Activated CD4-positive, alpha-beta T cell treated with anti-CD3 and anti-CD28 coated beads, Interleukin-2, amount 10 ng/mL, durations not matched to agents 7 days and 5 days (primary cell): ENCODE measurements around the gene MRPS2. TPM values are rescaled to one million over a fixed set of nuclear protein-coding genes. Genes with fewer than 3 reads are reported as not detected.
"Not testable (repeated sequence)": the region's sequence is repeated elsewhere in the genome, so short reads cannot be mapped to it uniquely, and the experiment has no call there.

Source experiments
- CTCF ChIA-PET: fragments of 350-600 bp; sonication (Branson Sonifier 250); formaldehyde crosslinking; loops from one replicate; lab custom pipeline; 2021; ENCODE audit warnings: antibody characterized with exemption; lab: Charles Lee
- POLR2A ChIA-PET: fragments of 350-600 bp; sonication (Branson Sonifier 250); formaldehyde crosslinking; loops from one replicate; lab custom pipeline; 2021; ENCODE audit warnings: antibody characterized with exemption; lab: Charles Lee
- DNase-seq: peaks from one replicate; pipeline ENCODE4 v3.0.0-alpha.2; 2020
- H3K27ac Mint-ChIP-seq: one replicate; pipeline ENCODE4 v1.8.0; 2021; ENCODE audit warnings: mild to moderate bottlenecking, moderate library complexity, mixed read lengths
- H3K27me3 Mint-ChIP-seq: one replicate; pipeline ENCODE4 v1.8.0; 2021; ENCODE audit warnings: mixed read lengths
- H3K36me3 Mint-ChIP-seq: one replicate; pipeline ENCODE4 v1.8.0; 2021; ENCODE audit warnings: low read depth, mixed read lengths
- H3K4me1 Mint-ChIP-seq: one replicate; pipeline ENCODE4 v1.8.0; 2021; ENCODE audit warnings: mixed read lengths
- H3K4me3 Mint-ChIP-seq: one replicate; pipeline ENCODE4 v1.8.0; 2021; ENCODE audit warnings: mild to moderate bottlenecking, moderate library complexity, mixed read lengths
- H3K9me3 Mint-ChIP-seq: one replicate; pipeline ENCODE4 v1.8.0; 2021; ENCODE audit warnings: mixed read lengths
- total RNA-seq, 2 experiments: library from RNA; stranded (reverse); gene quantifications; one replicate each; pipeline ENCODE4 v1.2.3, GENCODE V29; 2021

Gene MRPS2
- total RNA-seq, 2 experiments from 2014 or later: 28.0 to 31.2 TPM

GRCh38 chr9:135545646-135546176, 45.2 kb downstream of the MRPS2 start, which contains the start of gene OBP2A:
Gene OBP2A, plus strand, starts transcription at chr9:135546126. Its CDS starts 55 bp downstream, at chr9:135546181.
- not testable (repeated sequence) for H3K9me3 Mint-ChIP-seq, H3K36me3 Mint-ChIP-seq

GRCh38 chr9:135546792-135547617, 46.5 kb downstream of the MRPS2 start:
- POLR2A ChIA-PET, CTCF ChIA-PET, H3K36me3 Mint-ChIP-seq, H3K4me3 Mint-ChIP-seq, H3K4me1 Mint-ChIP-seq, H3K27me3 Mint-ChIP-seq, H3K27ac Mint-ChIP-seq, H3K9me3 Mint-ChIP-seq, DNase-seq: not testable (repeated sequence)

More at GRCh38 chr9:135545646-135546176, 45.2 kb downstream of the MRPS2 start, which contains the start of gene OBP2A:
- H3K4me3 Mint-ChIP-seq, H3K27ac Mint-ChIP-seq, CTCF ChIA-PET, H3K4me1 Mint-ChIP-seq, H3K27me3 Mint-ChIP-seq, POLR2A ChIA-PET, DNase-seq: not testable (repeated sequence)

- DNase-seq: no peak
- Mint-ChIP-seq H3K27me3 (peaks cover 6% of the 10 kb centered on the region), H3K36me3 (no peaks in the 10 kb centered on the region), H3K4me3 (no peak overlapping the region), H3K4me1 (no peaks in the 10 kb centered on the region), H3K27ac (no peak overlapping the region), H3K9me3 (no peaks in the 10 kb centered on the region)
- CTCF ChIA-PET: no interaction called here
- POLR2A ChIA-PET: no interaction called here
Observed at GRCh38 chr9:135547756-135548736, 47.6 kb downstream of the MRPS2 start.

- H3K27me3 Mint-ChIP-seq, CTCF ChIA-PET, H3K4me1 Mint-ChIP-seq, DNase-seq, H3K27ac Mint-ChIP-seq, H3K9me3 Mint-ChIP-seq, H3K36me3 Mint-ChIP-seq, H3K4me3 Mint-ChIP-seq, POLR2A ChIA-PET: not testable (repeated sequence)
Observed at GRCh38 chr9:135549478-135550343, 49.2 kb downstream of the MRPS2 start.

- H3K9me3 Mint-ChIP-seq: no peaks in the 10 kb centered on the region
- H3K36me3 Mint-ChIP-seq: no peaks in the 10 kb centered on the region
- H3K4me3 Mint-ChIP-seq: no peak overlapping the region
- no peak overlapping the region for H3K27ac Mint-ChIP-seq
- no peaks in the 10 kb centered on the region for H3K4me1 Mint-ChIP-seq
- H3K27me3 Mint-ChIP-seq: no peaks in the 10 kb centered on the region
- ChIA-PET CTCF (interaction anchor here (0.6 kb wide), 1 partner anchor 16 kb away, joined by 3 read pairs; no protein-coding TSS in a partner anchor), POLR2A (no interaction called here)
- no peak for DNase-seq
Observed at GRCh38 chr9:135550344-135550918, 49.9 kb downstream of the MRPS2 start.

- ChIA-PET POLR2A (no interaction called here), CTCF (interaction anchor here (0.6 kb wide), 1 partner anchor 16 kb away, joined by 3 read pairs; no protein-coding TSS in a partner anchor)
- Mint-ChIP-seq H3K27ac (no peak overlapping the region), H3K27me3 (no peaks in the 10 kb centered on the region), H3K36me3 (no peaks in the 10 kb centered on the region), H3K9me3 (no peaks in the 10 kb centered on the region), H3K4me1 (no peaks in the 10 kb centered on the region), H3K4me3 (no peak overlapping the region)
- no peak for DNase-seq
Observed at GRCh38 chr9:135551031-135551430, 50.5 kb downstream of the MRPS2 start.

GRCh38 chr9:135551456-135551855, 51.0 kb downstream of the MRPS2 start:
- CTCF ChIA-PET: no interaction called here
- Mint-ChIP-seq H3K4me3 (no peak overlapping the region), H3K27me3 (no peaks in the 10 kb centered on the region)

GRCh38 chr9:135552021-135552697, 51.7 kb downstream of the MRPS2 start:
- Mint-ChIP-seq H3K27me3 (no peaks in the 10 kb centered on the region), H3K4me3 (no peak overlapping the region), H3K27ac (no peak overlapping the region), H3K36me3 (no peaks in the 10 kb centered on the region), H3K4me1 (no peaks in the 10 kb centered on the region), H3K9me3 (no peaks in the 10 kb centered on the region)
- no peak for DNase-seq
- POLR2A ChIA-PET: no interaction called here
- CTCF ChIA-PET: interaction anchor here (0.6 to 0.8 kb wide), 2 partner anchors 34 to 66 kb away, joined by 3 read pairs; no protein-coding TSS in a partner anchor

More at GRCh38 chr9:135551456-135551855, 51.0 kb downstream of the MRPS2 start:
- Mint-ChIP-seq H3K36me3 (no peaks in the 10 kb centered on the region), H3K27ac (no peak overlapping the region), H3K9me3 (no peaks in the 10 kb centered on the region), H3K4me1 (no peaks in the 10 kb centered on the region)
- POLR2A ChIA-PET: no interaction called here
- no peak for DNase-seq

GRCh38 chr9:135552698-135553171, 52.3 kb downstream of the MRPS2 start:
- Mint-ChIP-seq H3K4me3 (no peak overlapping the region), H3K36me3 (no peaks in the 10 kb centered on the region), H3K9me3 (no peaks in the 10 kb centered on the region), H3K27me3 (no peaks in the 10 kb centered on the region), H3K4me1 (no peaks in the 10 kb centered on the region), H3K27ac (no peak overlapping the region)
- POLR2A ChIA-PET: no interaction called here
- no peak for DNase-seq
- CTCF ChIA-PET: interaction anchor here (0.6 kb wide), 1 partner anchor 67 kb away, joined by 3 read pairs; no protein-coding TSS in a partner anchor
